Measurements from ENCODE around the gene STAC.

The STAC gene

DNA sequence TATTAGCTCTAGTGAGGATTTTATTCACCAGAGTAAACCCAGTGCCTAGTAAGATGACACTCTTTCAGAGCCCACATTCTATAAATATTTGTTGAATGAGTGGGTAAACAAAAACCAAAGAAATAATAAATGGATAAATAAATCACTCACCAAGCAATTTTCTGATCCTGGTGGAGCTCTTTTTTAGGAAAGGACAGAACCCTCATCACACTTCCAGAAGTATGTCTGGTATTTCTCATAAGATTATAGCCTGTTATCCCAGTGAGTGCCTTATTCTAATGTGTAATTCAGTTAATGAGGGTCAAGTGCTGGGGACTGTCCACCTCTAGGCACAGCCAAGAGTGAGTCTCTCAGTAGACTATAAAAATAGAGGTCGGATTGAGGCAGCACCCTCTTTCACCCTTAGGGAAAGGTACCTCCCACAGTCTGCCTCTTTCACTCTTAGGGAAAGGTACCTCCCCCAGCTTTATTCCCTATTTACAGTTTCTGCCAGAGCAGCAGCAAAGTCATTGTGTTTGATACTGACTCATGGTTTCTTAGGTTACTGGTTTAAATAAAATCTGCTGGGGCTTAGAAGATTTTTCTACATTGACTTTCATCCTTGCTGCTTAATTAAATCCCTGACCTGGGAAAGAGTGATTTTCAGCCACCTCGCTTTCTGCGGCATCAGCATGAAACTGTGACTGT lies 145.0 kb downstream of the STAC start:
- H3K4me3 ChIP-seq (replicated peaks; ENCODE audit: insufficient read depth, low read length) = no peak overlapping the region
- H3K27me3 ChIP-seq (ENCODE audit: insufficient read depth, poor library complexity, severe bottlenecking) = no peaks in the 10 kb centered on the region
- DNase-seq (ENCODE audit: low read depth in 1 of 2, low spot score in 1 of 2) = no peak
- no peak overlapping the region for H3K27ac ChIP-seq (replicated peaks)
- TF ChIP-seq GABPA (IDR thresholded peaks at IDR 0.05; ENCODE audit: low read depth) = no peak
- TF ChIP-seq, protein P1, sequence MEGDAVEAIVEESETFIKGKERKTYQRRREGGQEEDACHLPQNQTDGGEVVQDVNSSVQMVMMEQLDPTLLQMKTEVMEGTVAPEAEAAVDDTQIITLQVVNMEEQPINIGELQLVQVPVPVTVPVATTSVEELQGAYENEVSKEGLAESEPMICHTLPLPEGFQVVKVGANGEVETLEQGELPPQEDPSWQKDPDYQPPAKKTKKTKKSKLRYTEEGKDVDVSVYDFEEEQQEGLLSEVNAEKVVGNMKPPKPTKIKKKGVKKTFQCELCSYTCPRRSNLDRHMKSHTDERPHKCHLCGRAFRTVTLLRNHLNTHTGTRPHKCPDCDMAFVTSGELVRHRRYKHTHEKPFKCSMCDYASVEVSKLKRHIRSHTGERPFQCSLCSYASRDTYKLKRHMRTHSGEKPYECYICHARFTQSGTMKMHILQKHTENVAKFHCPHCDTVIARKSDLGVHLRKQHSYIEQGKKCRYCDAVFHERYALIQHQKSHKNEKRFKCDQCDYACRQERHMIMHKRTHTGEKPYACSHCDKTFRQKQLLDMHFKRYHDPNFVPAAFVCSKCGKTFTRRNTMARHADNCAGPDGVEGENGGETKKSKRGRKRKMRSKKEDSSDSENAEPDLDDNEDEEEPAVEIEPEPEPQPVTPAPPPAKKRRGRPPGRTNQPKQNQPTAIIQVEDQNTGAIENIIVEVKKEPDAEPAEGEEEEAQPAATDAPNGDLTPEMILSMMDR (IDR thresholded peaks at IDR 0.05; ENCODE audit: insufficient read depth, low read length) = no peak
- no peak for TF ChIP-seq POLR2AphosphoS5 (IDR thresholded peaks at IDR 0.05; ENCODE audit: low read depth)
- no peak for TF ChIP-seq SPI1 (IDR thresholded peaks at IDR 0.05; ENCODE audit: borderline replicate concordance, low read depth)
- TF ChIP-seq REST (IDR thresholded peaks at IDR 0.05; ENCODE audit: insufficient replicate concordance, low read depth) = no peak

DNA sequence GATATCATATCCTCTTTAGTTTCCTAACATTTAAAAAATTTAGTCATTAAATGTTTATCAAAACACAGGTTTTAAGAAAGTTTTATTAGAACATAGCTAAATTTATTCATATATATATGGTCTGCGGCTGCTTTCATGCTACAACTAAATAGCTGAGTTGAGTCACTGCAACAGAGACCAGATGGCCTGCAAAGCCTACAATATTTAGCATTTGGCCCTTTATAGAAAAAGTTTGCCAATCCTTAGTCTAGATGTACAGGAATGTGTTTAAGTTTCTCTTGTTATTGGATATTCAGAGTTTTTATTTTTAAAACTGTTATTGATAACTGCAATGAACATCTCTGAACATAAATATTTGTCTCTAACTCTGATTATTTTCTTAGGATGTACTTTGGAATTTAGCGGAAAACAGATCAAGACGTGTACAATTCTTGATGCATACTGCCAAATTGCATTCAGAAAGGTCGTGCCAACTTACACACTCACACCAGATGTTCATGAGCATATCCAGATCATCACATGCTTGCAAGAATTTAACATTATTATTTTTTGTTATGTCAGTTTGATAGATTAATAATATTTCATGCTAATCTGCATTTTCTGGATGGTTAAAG lies 157.9 kb downstream of the STAC start:
- TF ChIP-seq POLR2AphosphoS5 (IDR thresholded peaks at IDR 0.05; ENCODE audit: low read depth) = no peak
- no peak for TF ChIP-seq SPI1 (IDR thresholded peaks at IDR 0.05; ENCODE audit: borderline replicate concordance, low read depth)
- TF ChIP-seq REST (IDR thresholded peaks at IDR 0.05; ENCODE audit: insufficient replicate concordance, low read depth) = no peak
- TF ChIP-seq, protein P1 (IDR thresholded peaks at IDR 0.05; ENCODE audit: insufficient read depth, low read length) = no peak
- TF ChIP-seq GABPA (IDR thresholded peaks at IDR 0.05; ENCODE audit: low read depth) = no peak
- no peak overlapping the region for H3K27ac ChIP-seq (replicated peaks)
- H3K27me3 ChIP-seq (ENCODE audit: insufficient read depth, poor library complexity, severe bottlenecking) = no peaks in the 10 kb centered on the region
- no peak for DNase-seq (ENCODE audit: low read depth in 1 of 2, low spot score in 1 of 2)
- no peak overlapping the region for H3K4me3 ChIP-seq (replicated peaks; ENCODE audit: insufficient read depth, low read length)

- H3K27me3 ChIP-seq (ENCODE audit: insufficient read depth, poor library complexity, severe bottlenecking) = no peaks in the 10 kb centered on the region
- TF ChIP-seq, protein P1 (IDR thresholded peaks at IDR 0.05; ENCODE audit: insufficient read depth, low read length) = peak; percentile 79
- no peak for TF ChIP-seq POLR2AphosphoS5 (IDR thresholded peaks at IDR 0.05; ENCODE audit: low read depth)
- H3K4me3 ChIP-seq (replicated peaks; ENCODE audit: insufficient read depth, low read length) = no peak overlapping the region
- H3K27ac ChIP-seq (replicated peaks) = no peak overlapping the region
- DNase-seq (ENCODE audit: low read depth in 1 of 2, low spot score in 1 of 2) = no peak
These were observed 160.7 kb downstream of the STAC start for GRCh38 chr3:36540888-36541518.
